Stimulated activated CD8-positive, alpha-beta memory T cell treated with anti-CD3 and anti-CD28 coated beads, Interleukin-15, amount 100 ng/mL, for 48 hours (primary cell): Measurements from ENCODE around the gene NRP1.
A peak's percentile ranks its signal among the peaks of the same experiment; 100 is the strongest.

Experiments used
- DNase-seq, 2 donors: peaks; one replicate each; pipeline ENCODE4 v3.0.0-alpha.2; 2020; ENCODE audit warnings: low read depth in 2 of 2

Gene NRP1

DNA sequence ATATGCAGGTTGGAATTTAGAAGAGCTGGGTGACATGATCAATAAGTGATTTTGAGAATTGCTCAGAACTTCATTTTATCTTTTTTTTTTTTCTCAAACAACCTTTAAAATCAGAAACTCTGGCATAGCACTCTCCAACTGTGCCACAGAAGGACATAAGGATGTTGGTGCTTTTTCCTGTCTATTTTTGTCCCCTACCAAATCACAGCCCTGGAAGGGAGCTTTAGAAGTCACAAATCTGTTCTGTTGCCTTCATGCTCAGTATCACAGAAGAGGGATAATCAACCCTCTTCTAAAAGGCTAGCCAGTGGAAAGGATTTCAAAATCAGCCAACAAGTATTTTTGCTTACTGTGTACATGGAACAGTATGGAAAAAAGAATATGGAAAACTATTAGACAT, 14.8 kb upstream of the NRP1 start:
- no peak for DNase-seq

DNA sequence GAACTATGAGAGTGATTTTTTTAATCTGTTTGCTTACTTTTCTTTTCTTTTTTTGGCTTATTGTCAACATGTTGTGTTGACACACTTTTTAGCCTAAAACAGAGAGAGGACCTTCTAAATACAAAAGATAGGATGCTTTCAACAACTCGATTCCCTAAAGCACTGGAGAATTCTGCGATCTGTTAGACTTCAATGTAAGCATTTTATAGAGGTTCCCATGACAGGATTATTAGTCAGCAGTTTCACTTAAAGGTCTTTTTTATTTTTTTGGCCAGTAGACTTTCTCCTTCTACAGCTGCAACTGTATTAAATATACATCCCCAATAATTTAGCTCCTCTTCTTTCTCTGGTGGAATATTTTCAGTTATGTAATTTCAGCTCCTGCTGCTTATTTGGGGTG, 12.7 kb upstream of the NRP1 start:
- no peak for DNase-seq

DNA sequence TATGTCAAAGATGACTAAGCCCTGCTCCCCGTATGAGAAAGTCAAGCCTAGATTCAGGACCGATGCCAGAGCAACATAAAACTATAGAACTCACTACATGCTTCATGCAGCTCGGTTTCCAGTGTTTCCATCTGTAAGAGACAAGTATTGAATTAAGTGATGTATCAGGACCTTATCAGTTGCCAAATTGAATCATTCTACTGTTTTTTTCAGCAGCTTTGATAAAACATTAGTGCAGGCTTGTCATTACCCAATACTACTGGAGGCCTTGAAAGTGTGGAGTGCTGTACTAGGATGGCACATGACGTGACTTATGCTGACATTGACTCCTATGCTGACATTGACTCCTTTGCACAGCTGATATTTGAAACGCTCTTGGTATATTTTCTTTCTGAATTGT, 10.8 kb upstream of the NRP1 start:
- no peak for DNase-seq

DNA sequence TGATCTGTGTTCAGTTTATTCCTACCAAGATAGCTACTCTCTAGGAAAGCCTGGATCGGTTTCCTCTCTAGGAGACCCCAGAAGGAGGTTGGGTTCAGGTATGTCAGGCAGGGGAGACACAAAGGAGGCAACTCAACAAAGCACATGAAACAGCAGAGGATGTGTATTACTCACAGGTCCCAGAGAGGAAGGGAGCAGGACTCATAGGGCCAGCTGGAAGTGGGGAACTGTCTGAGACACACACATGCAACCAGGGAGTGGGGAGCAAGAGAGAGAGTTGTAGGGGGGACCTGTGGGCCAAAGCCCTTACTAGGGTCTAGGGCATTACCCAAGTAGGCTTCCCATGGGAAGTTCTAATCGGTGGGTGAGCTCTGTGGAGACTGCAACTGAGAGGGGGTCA, 10.2 kb upstream of the NRP1 start:
- no peak for DNase-seq

DNA sequence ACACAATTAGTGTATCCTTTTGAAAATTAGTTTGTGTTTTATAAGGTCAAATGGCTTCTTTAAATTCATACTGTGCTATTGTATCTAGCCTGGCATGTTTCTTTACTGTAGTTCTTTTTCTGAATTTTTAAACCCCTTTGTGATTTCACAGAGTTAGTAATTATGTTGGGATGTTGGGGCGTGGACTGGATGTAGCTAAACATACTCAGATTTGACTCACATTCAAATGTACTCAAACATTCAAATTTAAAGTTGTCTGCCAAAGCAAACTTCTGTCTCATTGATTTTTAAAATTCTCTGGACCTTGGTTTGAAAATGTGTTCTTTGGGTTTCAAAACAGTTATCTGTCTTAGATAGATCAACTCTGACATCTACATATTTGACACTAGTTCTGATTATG, 7.2 kb upstream of the NRP1 start:
- no peak for DNase-seq

DNA sequence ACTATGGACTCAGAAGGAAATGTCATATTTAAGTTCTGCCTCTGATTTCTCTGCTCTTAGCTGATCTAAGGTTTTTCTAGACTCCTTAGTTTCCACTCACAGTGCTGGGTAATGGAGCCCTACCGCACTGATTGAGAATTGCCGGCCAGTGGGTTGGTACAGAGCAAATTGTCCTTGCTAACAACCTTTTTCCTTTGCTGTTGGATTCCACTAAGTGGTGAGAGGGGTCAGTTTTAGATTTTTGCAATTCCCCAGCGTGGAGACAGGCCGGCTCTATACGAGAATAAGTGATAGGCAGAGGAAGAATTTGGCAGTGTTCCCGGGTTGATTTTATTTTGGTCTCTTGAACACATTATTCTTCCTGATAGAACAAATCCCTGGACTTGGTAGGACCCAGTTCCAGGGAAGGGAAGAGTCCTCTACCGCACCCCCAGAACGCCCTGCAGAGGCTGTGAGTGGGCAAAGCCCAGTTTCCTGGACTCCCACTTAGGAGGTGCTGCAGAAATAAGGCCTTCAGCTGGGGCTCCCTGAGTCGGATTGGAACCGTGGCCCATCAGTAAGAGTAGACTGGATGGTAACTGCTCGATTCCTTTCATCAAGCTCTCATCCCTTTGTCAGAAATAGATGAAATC, 3.0 kb upstream of the NRP1 start:
- no peak for DNase-seq

DNA sequence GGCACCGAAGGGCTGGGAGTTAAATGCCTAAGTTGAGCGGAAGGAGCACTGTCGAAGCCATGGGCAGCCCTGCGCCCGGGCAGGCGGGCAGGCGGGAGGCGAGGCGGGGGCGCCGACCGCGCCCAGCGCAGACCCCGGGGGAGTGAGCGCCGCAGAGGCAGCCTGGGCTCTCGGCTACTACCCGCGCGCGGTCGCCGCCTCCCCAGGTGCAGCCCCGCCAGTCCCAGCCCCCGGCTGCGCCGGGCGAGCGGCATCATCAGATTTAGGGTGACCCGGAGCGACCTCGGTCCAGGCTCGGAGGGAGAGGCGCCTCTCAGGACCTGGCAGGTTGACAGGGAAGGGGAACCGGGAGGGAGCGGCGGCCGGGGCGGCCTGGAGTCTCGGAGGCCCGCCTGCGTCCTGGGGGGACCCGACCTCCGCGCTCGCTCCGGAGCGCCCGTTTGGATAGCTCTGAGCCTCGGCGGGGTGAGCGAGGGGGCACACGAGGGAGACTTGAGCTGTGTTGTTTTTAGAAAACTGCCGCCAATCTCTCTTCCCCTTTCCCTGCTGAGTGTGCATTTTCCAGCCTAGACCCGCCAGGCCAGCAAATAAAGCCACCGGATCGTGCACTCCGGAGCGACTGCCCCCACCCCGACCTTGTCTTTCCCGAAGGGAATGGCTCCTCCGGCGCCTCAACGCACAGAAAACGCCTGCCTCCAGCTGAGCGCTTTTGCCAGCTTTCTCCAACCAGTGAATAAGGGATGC, 2.3 kb upstream of the NRP1 start:
- no peak for DNase-seq

DNA sequence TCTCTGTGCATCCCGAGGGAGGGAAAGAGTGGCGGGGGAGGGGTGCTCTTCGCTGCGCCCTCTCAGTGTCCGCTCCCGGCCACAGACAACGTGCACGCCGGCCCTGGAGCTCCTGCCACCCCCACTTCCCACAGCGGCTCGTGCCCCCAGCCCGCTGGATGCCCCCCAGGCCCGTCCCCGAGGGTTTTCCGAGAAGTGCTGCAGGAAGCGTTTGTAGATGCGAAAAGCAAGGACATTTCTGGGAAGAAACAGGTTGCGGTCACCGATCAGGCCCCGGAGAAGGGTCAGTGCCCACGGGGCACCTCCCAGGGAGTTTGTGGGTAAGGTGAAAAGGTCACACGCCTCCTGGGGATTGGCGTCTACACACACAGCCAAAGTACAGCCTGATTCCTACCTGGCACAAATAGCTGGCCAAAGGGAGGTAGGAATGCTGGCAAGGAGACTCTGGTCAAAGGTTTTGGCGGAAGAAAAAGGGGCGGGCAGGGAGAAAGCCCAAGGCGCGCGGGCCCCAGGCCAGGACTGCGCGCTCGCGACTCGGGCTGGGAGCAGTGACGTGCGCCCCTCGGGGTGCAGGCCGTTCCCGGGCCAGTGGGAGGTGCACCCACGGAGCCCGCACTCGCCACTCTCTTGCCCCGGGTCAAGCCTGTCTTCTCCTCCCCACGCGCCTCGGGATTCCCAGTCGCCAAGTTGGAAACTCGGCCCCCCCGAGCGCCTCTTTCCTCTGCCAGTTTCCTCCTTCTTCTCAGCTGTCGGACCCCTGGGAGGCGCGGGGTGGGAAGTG, 1.5 kb upstream of the NRP1 start:
- DNase-seq, result no peak

DNA sequence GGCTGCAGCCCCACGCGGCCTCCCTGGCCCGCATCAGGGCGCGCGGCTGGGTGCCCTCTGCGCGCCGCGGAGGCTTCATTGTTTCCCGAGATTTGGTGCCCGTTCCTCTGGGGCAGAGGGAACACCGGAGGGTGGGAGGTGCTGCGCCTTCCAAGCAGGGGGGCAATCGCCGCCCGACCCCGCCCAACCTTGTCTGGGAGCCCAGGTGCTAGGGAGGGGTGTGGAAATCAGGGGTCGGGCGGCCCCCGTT, 1.0 kb upstream of the NRP1 start:
- no peak for DNase-seq

DNA sequence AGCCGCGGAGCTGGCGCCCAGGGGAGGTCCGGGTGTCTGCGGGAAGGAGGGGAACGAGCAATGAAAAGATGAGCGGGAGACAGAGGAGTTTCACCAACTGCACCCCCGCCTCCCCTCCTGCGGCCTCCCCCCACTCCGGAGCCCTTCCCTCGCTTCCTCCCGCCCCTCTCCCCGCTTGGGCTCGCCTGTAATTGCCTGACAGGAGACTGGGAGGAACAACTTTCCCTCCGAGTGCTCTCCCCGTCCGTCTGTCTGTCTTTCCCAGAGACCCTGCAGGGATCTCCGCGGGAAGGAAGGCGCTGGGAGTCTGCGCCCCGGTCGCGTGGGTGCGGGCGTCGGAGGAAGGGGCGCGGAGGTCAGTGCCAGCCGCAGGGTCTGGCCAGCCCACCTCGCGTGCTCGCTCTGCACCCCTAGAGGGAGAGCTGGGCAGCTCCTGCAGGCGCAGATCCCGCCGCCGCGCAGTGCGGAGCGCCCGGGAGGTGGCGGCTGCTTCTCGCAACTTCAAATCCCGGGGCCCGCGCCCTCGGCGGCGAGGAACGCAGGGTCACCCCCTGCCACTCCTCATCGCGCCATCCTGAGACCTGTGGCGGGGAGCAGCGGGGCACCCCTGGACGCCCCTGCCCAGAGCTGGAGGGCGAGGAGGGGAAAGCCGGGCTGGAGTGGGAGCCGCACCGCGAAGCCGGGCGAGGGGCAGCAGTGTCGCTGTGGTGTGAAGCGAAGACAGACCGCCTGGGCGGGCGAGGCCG, 511 bp upstream of the NRP1 start:
- DNase-seq, result peak in 1 of 2 donors; percentile 16

DNA sequence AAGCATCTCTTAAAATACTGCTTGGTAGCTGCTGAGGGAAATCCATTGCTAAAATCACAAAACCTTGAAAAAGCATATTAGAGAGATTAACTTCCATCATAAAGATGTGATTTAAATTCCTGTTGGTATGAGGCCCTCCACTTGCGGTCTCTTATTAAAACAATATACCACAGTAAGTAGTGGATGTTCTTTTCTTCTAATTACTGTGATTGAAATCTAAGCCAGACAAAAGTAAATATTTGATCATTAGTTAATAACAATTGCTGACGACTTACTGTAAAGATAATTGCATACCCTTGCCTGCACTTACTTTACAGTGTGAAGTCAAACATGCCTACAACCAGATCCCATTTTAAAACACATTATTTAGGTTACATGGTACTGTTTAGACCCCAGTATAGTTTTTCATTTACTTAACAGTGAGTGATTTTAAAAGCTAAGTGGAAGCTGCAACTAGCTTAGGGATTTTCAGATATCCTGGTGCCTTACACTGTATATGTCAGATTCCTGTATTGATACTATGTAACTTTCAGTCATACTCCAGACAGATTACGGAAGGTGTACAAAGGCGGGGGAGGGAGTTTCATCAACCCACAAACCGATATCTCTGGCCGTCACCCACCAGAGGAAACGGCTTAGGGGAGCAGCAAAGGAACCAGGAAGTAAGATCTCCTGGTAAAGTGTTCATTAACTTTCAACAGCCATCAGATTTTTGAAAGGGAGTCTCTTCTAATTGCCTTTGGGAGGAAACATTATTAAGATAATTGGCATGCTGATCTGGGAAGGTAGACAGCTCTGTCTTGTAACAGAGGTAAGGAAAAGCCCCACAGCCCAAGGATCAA, 986 bp downstream of the NRP1 start:
- DNase-seq, result peak in 1 of 2 donors; percentile 17

DNA sequence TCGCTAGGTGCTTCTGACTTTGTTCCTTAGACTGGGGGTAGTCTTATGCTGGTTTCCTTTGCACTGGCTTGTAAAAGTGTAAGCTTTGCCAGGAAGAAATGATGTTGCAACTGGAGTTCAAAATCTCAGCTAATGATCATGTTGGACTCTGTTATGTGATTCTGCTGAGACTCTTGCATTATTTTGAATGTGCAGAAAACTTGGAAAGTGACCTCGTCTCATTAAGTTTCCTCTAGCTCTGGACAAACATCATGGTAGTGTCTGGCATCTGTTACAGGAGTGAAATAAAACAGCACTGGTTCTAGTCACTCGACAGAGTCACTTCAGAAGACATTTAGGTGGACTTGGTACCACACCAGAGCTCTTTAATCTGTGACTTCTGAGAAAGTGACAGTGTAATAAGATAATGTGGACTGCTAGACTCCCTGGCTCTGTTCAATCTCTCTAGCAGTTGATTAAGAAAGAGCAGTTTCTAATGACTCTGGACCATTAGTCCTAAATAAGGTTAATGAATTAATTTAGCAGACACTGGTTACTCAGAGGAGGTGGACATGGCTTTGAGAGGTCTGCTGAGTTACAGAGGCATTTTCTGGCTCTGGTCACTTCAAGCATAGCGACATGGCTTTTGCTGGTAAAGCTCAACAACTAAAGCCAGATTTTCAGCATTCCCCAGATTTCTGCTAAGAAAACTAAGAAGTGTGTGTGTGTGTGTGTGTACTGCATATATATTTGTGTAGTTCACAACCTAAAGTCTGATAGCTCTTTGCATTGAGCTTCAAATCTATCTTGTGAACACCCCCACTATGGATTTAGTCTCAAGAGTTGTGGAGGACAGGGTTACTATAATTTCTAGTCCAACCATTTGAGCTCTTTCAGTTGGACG, 2.0 kb downstream of the NRP1 start:
- no peak for DNase-seq

DNA sequence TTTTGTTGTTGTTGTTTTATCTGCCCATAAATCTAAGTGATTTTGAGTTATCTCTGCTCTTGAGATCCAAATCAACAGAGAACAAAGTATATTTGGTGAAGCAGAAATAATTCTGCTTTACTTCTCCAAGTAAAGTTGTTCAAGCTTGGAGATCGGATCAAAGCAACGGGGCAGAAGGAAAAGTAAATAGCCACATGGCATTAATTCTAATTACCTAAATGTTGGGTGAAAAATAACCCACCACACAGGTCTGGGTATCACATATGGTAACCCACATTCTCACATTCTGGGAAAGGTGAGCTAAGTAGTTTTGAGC, 3.1 kb downstream of the NRP1 start:
- no peak for DNase-seq

DNA sequence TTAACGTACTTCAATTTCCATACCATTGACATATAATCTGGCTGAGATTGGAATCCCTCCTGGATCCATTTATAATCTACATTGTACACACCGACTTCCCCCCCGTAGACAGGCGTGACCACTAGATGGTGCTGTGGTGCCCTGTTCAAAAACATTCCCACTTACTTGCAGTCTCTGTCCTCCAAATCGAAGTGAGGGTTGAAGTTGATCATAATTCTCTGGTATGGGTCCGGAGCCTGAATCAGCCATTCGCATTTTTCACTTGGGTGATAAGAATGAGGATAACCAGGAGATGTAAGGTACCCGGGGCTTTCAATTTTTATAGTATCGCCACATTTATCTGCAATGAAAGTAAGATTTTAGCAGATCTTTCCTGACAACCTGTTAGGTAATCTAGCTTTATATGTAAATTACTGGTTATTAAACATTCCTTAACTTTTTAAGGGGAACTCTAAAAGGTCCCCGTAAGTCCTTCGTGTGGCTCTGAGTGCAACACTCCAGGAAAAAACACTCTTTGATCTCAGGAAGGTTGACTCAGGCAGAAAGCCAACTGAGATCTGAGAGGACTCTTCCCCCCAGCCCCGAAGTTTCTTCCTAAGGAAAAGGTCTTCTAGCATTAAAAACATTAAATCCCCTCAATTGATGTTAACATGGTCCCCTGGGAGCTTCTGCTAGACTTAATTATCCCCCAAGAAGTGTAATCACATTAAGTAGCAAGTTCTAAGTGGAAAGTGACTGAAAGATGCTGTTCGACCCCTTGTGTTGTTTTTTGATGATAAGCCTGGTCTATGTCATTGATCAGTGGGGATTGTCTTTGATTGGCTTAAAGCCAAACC, 3.7 kb downstream of the NRP1 start:
- DNase-seq, result peak; percentile 47 to 50

DNA sequence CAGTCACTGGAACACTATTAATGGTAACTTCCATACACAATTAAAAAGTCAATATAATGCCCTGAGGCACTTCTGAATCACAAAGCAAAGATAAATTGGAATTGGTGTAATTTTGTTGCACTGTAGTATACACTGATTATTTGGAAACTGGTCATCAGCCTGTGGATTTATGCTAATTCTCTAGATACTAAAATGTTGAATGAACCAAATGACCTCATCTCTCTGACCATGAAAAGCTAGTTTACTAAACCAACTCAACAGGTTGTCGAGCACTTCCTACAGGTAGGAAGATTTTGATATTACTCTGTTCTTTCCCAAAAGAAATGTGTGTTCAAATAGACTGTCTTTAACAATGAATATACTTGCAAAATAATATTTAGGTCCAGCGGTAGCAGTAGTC, 5.3 kb downstream of the NRP1 start:
- DNase-seq, result no peak

DNA sequence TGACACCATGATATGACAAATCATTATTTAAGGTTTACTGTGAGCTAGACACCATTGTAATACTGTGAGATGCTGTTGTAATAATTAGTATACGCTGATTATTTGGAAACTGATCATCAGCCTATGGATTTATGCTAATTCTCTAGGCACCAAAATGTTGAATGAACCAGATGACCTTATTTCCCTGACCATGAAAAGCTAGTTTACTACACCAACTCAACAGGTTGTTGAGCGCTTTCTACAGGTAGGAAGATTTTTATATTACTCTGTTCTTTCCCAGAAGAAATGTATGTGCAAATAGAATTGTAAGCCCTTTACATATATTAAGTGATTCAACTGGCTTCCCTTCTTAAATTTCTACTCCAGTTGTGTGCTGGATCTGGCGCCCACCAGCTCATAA, 6.2 kb downstream of the NRP1 start:
- DNase-seq, result no peak

DNA sequence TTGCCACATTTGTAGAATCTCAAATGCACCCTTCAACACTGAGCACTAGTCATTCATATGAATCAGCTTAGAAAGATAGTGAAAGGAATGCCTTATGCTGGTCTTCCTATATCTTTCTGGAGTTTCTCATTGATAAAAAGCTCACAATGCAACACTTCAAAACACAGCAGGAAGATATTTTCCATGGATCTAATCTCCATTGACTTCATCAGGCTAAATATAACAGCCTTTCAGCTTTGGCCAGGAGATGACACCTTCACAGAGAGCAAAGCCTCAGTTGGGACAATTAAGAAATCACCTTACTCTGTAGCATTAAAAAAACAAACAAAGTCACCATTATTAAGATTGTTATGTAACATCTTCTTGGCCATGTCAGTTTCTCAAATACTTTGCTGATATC, 6.7 kb downstream of the NRP1 start:
- no peak for DNase-seq

DNA sequence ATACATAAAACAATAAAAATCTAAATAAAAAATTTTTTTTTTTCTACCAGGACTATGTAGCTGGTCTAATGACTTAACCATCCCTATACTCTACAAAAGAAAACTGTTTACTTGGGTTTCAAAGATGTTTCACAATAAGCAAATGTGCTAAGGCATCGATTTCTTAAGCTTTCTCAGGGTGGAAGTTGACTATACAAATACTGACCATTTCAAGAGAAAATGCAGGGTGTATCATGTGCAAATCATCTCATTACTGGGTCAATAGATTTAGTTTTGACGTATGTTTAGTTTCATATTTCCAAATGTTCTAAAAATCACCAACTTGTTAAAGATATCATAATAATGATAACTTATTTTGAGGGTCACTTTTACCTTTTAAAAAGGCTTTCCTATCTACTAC, 7.5 kb downstream of the NRP1 start:
- DNase-seq, result no peak

DNA sequence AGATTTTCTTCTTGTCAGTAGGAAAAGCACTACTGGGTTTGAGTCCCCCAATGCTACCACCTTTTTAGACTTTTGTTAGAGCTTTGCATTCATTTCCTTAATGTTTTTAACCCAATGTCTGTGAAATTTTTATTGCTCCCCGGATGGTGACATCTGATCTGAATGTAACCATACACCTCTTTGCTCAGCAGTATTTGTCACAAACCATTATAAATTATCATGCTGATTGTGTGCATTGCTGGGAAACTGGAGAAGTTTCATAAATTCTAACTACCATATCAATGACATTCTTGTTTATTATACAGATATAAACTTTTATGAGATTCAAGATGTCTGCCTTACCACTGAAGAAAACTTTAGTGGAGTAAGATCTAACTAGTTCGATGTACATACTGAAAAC, 8.5 kb downstream of the NRP1 start:
- DNase-seq, result no peak

DNA sequence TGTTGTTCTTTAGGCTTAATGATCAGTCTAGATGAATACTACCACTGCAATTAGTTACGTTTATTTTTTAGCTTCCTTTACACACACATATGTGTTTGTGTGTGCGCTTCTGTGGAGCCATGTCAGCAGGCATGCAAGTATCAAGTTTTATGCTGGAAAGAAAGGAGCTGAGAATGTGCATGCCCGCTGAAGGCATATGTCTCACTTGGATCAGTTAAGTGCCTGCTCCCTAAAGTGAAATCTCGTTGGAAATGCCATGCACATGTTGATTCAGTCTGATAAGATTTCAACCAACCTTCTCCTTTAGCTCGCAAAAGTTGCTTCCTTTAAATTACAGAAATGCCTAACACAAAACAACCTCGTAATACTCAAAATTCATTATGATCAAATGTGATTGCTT, 10.7 kb downstream of the NRP1 start:
- DNase-seq, result no peak
